Activated naive CD4-positive, alpha-beta T cell treated with anti-CD3 and anti-CD28 coated beads, Interleukin-2, amount 10 ng/mL, durations not matched to agents 7 days and 5 days (primary cell): Measurements from ENCODE around the gene CACTIN.
"Not testable (repeated sequence)": the region's sequence is repeated elsewhere in the genome, so short reads cannot be mapped to it uniquely, and the experiment has no call there.

Experiments
- CTCF ChIA-PET: fragments of 350-600 bp; sonication (Branson Sonifier 250); formaldehyde crosslinking; loops from one replicate; lab custom pipeline; 2021; ENCODE audit warnings: antibody characterized with exemption; lab: Charles Lee
- DNase-seq: peaks from one replicate; pipeline ENCODE4 v3.0.0-alpha.2; 2020
- H3K27ac Mint-ChIP-seq: one replicate; pipeline ENCODE4 v1.8.0; 2021; ENCODE audit warnings: mild to moderate bottlenecking, moderate library complexity, mixed read lengths
- H3K27me3 Mint-ChIP-seq: one replicate; pipeline ENCODE4 v1.8.0; 2021; ENCODE audit warnings: mild to moderate bottlenecking, mixed read lengths
- H3K36me3 Mint-ChIP-seq: one replicate; pipeline ENCODE4 v1.8.0; 2021; ENCODE audit warnings: mixed read lengths
- H3K4me1 Mint-ChIP-seq: one replicate; pipeline ENCODE4 v1.8.0; 2021; ENCODE audit warnings: mixed read lengths
- H3K4me3 Mint-ChIP-seq: one replicate; pipeline ENCODE4 v1.8.0; 2021; ENCODE audit warnings: mild to moderate bottlenecking, moderate library complexity, mixed read lengths
- H3K9me3 Mint-ChIP-seq: one replicate; pipeline ENCODE4 v1.8.0; 2021; ENCODE audit warnings: mixed read lengths

CACTIN gene

GRCh38 chr19:3667766-3668165 is 41.2 kb upstream of the CACTIN start:
- Mint-ChIP-seq H3K27ac (no peak overlapping the region), H3K27me3 (peaks cover 15% of the 10 kb centered on the region), H3K9me3 (no peaks in the 10 kb centered on the region), H3K4me3 (no peak overlapping the region), H3K4me1 (peaks cover 19% of the 10 kb centered on the region), H3K36me3 (peaks cover 5% of the 10 kb centered on the region)
- DNase-seq = no peak
- CTCF ChIA-PET = interaction anchor here (1.1 to 4.4 kb wide), 5 partner anchors 29 to 57 kb away, joined by 3 to 21 read pairs (median 9); partner anchors contain the start of genes PIP5K1C and TJP3

GRCh38 chr19:3667037-3667638 is 40.5 kb upstream of the CACTIN start:
- Mint-ChIP-seq H3K4me3 (no peak overlapping the region), H3K27me3 (peaks cover 13% of the 10 kb centered on the region), H3K27ac (no peak overlapping the region)

GRCh38 chr19:3666545-3666856 is 39.9 kb upstream of the CACTIN start:
- not testable (repeated sequence) for H3K27ac Mint-ChIP-seq, H3K4me1 Mint-ChIP-seq, DNase-seq, H3K27me3 Mint-ChIP-seq, H3K9me3 Mint-ChIP-seq, H3K36me3 Mint-ChIP-seq, H3K4me3 Mint-ChIP-seq
- CTCF ChIA-PET = interaction anchor here (0.8 to 4.4 kb wide), 5 partner anchors 30 to 183 kb away, joined by 3 to 21 read pairs (median 9); partner anchors contain the start of genes PIP5K1C and TJP3

More at GRCh38 chr19:3667037-3667638, 40.5 kb upstream of the CACTIN start:
- H3K36me3 Mint-ChIP-seq = peaks cover 5% of the 10 kb centered on the region
- peaks cover 15% of the 10 kb centered on the region for H3K4me1 Mint-ChIP-seq
- CTCF ChIA-PET = interaction anchor here (1.7 to 4.4 kb wide), 4 partner anchors 29 to 40 kb away, joined by 8 to 21 read pairs (median 12); partner anchors contain the start of genes PIP5K1C and TJP3
- H3K9me3 Mint-ChIP-seq = no peaks in the 10 kb centered on the region
- DNase-seq = no peak

- Mint-ChIP-seq H3K4me1 (peaks cover 4% of the 10 kb centered on the region), H3K27ac (no peak overlapping the region), H3K4me3 (no peak overlapping the region), H3K27me3 (peaks cover 4% of the 10 kb centered on the region), H3K9me3 (no peaks in the 10 kb centered on the region), H3K36me3 (peaks cover 5% of the 10 kb centered on the region)
- peak; percentile 84 for DNase-seq
- CTCF ChIA-PET = interaction anchor here (0.6 to 4.4 kb wide), 6 partner anchors 31 to 290 kb away, joined by 3 to 21 read pairs (median 8); partner anchors contain the start of genes PIP5K1C and TJP3
Observed at GRCh38 chr19:3665681-3666544, 39.3 kb upstream of the CACTIN start.

GRCh38 chr19:3664879-3665642 is 38.5 kb upstream of the CACTIN start:
- CTCF ChIA-PET = interaction anchor here (3.8 to 4.4 kb wide), 2 partner anchors 37 to 42 kb away, joined by 16 to 21 read pairs; partner anchors contain the start of gene TJP3
- no peaks in the 10 kb centered on the region for H3K9me3 Mint-ChIP-seq
- DNase-seq = no peak
- no peak overlapping the region for H3K4me3 Mint-ChIP-seq
- H3K27me3 Mint-ChIP-seq = no peaks in the 10 kb centered on the region
- no peaks in the 10 kb centered on the region for H3K4me1 Mint-ChIP-seq
- no peak overlapping the region for H3K27ac Mint-ChIP-seq
- H3K36me3 Mint-ChIP-seq = peaks cover 7% of the 10 kb centered on the region

- Mint-ChIP-seq H3K4me3 (no peak overlapping the region), H3K27me3 (no peaks in the 10 kb centered on the region), H3K36me3 (peaks cover 7% of the 10 kb centered on the region), H3K9me3 (no peaks in the 10 kb centered on the region), H3K4me1 (no peaks in the 10 kb centered on the region), H3K27ac (no peak overlapping the region)
- CTCF ChIA-PET = no interaction called here
- DNase-seq = no peak
Observed at GRCh38 chr19:3663838-3664237, 37.2 kb upstream of the CACTIN start.

GRCh38 chr19:3661284-3662238 is 35.0 kb upstream of the CACTIN start:
- Mint-ChIP-seq H3K36me3 (peaks cover 13% of the 10 kb centered on the region), H3K4me3 (no peak overlapping the region), H3K27ac (no peak overlapping the region), H3K4me1 (no peaks in the 10 kb centered on the region), H3K9me3 (no peaks in the 10 kb centered on the region), H3K27me3 (no peaks in the 10 kb centered on the region)
- DNase-seq = no peak
- CTCF ChIA-PET = interaction anchor here (0.7 to 1.9 kb wide), 3 partner anchors 13 to 49 kb away, joined by 3 to 7 read pairs (median 3); partner anchors contain the start of gene TJP3

- Mint-ChIP-seq H3K36me3 (peaks cover 13% of the 10 kb centered on the region), H3K27ac (no peak overlapping the region), H3K4me3 (no peak overlapping the region), H3K9me3 (no peaks in the 10 kb centered on the region), H3K4me1 (no peaks in the 10 kb centered on the region), H3K27me3 (no peaks in the 10 kb centered on the region)
- DNase-seq = no peak
- CTCF ChIA-PET = interaction anchor here (0.7 to 1.9 kb wide), 2 partner anchors 13 to 47 kb away, joined by 3 to 7 read pairs; partner anchors contain the start of gene TJP3
Observed at GRCh38 chr19:3660493-3661219, 34.1 kb upstream of the CACTIN start.

GRCh38 chr19:3659746-3660112 is 33.1 kb upstream of the CACTIN start:
- no peaks in the 10 kb centered on the region for H3K27me3 Mint-ChIP-seq
- CTCF ChIA-PET = no interaction called here
- H3K9me3 Mint-ChIP-seq = no peaks in the 10 kb centered on the region
- no peak for DNase-seq
- H3K36me3 Mint-ChIP-seq = peaks cover 13% of the 10 kb centered on the region
- no peak overlapping the region for H3K27ac Mint-ChIP-seq
- no peaks in the 10 kb centered on the region for H3K4me1 Mint-ChIP-seq
- H3K4me3 Mint-ChIP-seq = no peak overlapping the region

- no peaks in the 10 kb centered on the region for H3K4me1 Mint-ChIP-seq
- no peaks in the 10 kb centered on the region for H3K27me3 Mint-ChIP-seq
- no peak overlapping the region for H3K27ac Mint-ChIP-seq
- H3K4me3 Mint-ChIP-seq = no peak overlapping the region
- no peaks in the 10 kb centered on the region for H3K9me3 Mint-ChIP-seq
- peaks cover 13% of the 10 kb centered on the region for H3K36me3 Mint-ChIP-seq
- DNase-seq = no peak
- CTCF ChIA-PET = no interaction called here
Observed at GRCh38 chr19:3658870-3659745, 32.5 kb upstream of the CACTIN start.

- Mint-ChIP-seq H3K4me3 (no peak overlapping the region), H3K36me3 (peaks cover 9% of the 10 kb centered on the region), H3K4me1 (no peaks in the 10 kb centered on the region), H3K27me3 (no peaks in the 10 kb centered on the region), H3K27ac (no peak overlapping the region), H3K9me3 (no peaks in the 10 kb centered on the region)
- CTCF ChIA-PET = no interaction called here
- DNase-seq = no peak
Observed at GRCh38 chr19:3658004-3658869, 31.6 kb upstream of the CACTIN start.
